Measurements from ENCODE around the gene PDE11A.

GRCh38 chr2:177667626-177668025 lies 405.0 kb downstream of the PDE11A start:
- TF ChIP-seq CTCF (IDR thresholded peaks at IDR 0.05 in 2 of 3, conservative IDR thresholded peaks at IDR 0.05 in 1 of 3; ENCODE audit: borderline replicate concordance in 1 of 3, insufficient read depth in 1 of 3, low read depth in 2 of 3, low read length in 2 of 3) (no peak), POLR2A (IDR thresholded peaks at IDR 0.05; ENCODE audit: borderline replicate concordance, extremely low read depth, insufficient read depth, insufficient read length) (no peak)
